HG03558 (cell line): ENCODE measurements around the gene OSBPL10.

Experiments
- ATAC-seq: cut with Tn5 transposase; IDR thresholded peaks from one replicate; pipeline ENCODE4 v1.9.1; 2021; ENCODE audit warnings: moderate number of reproducible peaks; ENCODE audit not compliant: unreplicated experiment; ENCODE audit errors: extremely low read depth

OSBPL10 gene

GRCh38 chr3:31960793-31961431 lies 20.1 kb downstream of the OSBPL10 start:
- no peak for ATAC-seq

GRCh38 chr3:31959951-31960792 lies 20.9 kb downstream of the OSBPL10 start:
- ATAC-seq, result no peak

GRCh38 chr3:31959251-31959650 lies 21.8 kb downstream of the OSBPL10 start:
- no peak for ATAC-seq

GRCh38 chr3:31958701-31959152 lies 22.3 kb downstream of the OSBPL10 start:
- no peak for ATAC-seq

GRCh38 chr3:31957106-31957505 lies 24.0 kb downstream of the OSBPL10 start:
- ATAC-seq, result no peak

GRCh38 chr3:31955581-31955980 lies 25.5 kb downstream of the OSBPL10 start:
- ATAC-seq, result no peak

- ATAC-seq, result no peak
Observed at GRCh38 chr3:31953636-31954035, 27.4 kb downstream of the OSBPL10 start.

GRCh38 chr3:31953091-31953490 lies 28.0 kb downstream of the OSBPL10 start:
- ATAC-seq, result no peak

- peak; percentile 81 for ATAC-seq
Observed at GRCh38 chr3:31952205-31952604, 28.9 kb downstream of the OSBPL10 start.

DNA sequence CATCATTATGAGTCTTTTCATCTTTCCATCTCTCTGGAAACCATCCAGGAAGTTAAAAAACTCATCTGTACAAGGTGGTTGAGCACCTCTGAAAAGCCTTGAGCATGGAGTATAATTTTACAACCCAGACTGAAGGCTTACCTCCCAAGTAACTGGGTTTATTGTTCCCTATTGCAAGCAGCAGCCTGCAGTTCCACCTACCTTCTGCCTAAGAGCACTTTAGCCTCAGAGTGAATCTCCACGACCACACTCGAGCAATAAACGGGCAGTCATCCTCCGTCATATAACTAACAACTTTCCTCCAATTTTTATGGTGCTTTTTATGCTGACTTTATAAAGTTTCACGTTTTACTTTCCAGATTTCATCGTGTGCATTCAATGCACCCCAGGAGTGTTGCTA lies 32.8 kb downstream of the OSBPL10 start:
- no peak for ATAC-seq

DNA sequence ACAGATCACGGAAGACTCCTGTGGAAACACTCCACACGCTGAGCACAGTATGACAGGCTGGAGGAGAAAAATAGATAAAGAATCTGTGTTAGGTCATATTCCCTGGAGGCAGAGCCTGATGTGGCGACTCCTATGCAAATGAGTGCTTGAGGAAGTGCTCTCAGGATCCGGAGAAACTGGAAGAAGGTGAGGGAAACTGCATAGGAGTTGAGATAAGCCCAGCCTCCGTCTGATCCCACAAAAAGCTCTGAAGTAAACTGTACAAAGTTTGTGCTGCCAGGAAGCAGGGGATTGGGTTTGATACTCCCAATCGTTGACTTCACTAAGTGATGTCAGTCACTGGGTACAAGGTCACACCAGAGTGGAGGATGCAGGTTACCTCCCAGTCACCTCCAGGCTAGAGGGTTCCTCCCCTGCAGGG lies 33.4 kb downstream of the OSBPL10 start:
- ATAC-seq, result no peak

- ATAC-seq, result no peak
Observed at GRCh38 chr3:31947162-31947561, 33.9 kb downstream of the OSBPL10 start.

DNA sequence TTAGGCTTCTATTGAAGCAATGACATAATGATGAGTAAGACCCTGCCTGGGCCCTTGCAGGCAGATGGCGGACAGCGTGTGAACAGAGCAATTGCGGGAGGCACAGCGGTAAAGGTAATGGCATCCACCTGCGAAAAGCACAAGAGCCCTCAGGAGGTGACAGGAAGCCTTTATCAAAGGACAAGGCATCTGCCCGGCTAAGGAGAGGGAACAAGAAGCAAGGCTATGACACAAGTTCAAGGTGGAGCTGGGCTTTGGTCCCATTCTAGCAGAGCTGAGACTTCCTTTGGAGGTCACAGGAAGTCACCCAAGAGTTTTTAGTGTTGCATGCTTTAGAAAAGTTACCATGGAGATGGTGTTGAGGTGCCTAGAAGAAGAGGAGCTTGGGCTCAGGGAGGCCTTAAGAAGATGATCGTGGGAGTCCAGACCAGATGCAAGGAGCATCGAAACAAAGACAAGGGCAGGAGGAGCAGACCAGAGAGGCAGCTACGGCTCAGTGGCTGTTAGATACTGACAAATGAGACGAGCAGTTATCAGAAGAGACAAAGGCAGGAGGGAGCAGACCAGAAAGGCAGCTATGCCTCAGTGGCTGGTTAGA lies 34.5 kb downstream of the OSBPL10 start:
- ATAC-seq, result no peak

DNA sequence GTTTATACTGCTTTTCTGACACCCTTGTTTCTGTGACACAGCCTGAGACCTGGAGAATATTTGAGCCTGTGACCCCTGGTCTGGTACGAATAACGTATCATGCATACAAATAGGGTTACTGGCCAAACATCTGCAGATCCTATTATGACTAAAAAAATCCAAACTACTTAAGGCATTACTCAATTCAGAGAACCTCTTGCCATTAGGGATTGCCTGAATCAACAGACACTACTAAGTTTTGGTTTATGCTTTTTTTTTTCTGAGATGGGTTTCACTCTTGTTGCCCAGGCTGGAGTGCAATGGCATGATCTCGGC lies 35.4 kb downstream of the OSBPL10 start:
- no peak for ATAC-seq

DNA sequence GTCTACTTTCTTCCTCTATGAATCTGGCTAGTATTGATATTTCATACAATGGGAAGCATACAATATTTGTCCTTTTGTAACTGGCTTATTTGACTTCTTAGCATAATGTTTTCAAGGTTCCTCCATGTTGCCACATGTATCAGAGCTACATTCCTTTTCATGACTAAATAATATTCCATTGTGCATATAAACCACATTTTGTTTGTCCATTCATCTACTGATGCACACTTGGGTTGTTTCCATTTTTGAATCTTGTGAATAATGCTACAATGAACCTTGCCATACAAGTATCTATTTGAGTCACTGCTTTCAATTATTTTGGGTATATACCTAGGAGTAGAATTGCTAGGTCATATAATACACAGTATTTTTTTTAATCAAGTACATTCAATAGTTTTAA lies 38.0 kb downstream of the OSBPL10 start:
- ATAC-seq, result no peak

DNA sequence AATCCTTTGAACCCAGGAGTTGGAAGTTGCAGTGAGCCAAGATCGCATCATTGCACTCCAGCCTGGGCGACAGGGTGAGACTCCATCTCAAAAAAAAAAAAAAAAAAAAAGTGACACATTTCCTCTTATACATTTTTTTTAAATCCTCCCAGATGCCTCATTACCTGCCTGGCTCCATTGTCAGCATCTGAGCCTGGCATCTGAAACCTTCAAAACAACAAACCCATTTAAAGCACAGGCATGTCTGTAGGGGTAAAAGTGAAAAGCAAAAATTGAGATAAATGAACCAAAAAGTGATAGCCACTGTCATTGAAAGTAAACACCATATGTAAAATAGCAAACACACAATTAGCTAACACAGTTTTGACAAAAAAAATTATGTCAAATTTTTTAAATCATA lies 38.6 kb downstream of the OSBPL10 start:
- ATAC-seq, result no peak

- ATAC-seq, result no peak
Observed at GRCh38 chr3:31937225-31937624, 43.8 kb downstream of the OSBPL10 start.

- no peak for ATAC-seq
Observed at GRCh38 chr3:31936420-31937060, 44.5 kb downstream of the OSBPL10 start.

- no peak for ATAC-seq
Observed at GRCh38 chr3:31934866-31935265, 46.2 kb downstream of the OSBPL10 start.

DNA sequence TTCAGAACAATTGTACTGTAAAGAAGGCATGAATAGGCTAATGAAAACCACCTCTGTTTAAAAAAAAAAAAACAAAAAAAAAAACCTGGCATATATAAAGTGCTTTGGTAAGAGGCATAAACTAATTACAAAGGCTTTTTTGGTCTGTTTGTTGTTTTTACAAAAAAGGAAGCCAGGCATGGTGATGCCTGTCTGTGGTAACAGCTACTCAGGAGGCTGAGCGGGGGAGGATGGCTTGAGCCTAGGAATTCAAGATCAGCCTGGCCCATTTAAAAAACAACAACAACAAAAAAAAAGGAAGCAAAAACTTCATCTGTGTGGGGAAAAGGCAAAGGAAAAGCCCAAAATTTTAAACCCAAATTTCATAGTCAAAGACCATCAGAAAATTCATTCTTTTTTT lies 47.0 kb downstream of the OSBPL10 start:
- no peak for ATAC-seq

DNA sequence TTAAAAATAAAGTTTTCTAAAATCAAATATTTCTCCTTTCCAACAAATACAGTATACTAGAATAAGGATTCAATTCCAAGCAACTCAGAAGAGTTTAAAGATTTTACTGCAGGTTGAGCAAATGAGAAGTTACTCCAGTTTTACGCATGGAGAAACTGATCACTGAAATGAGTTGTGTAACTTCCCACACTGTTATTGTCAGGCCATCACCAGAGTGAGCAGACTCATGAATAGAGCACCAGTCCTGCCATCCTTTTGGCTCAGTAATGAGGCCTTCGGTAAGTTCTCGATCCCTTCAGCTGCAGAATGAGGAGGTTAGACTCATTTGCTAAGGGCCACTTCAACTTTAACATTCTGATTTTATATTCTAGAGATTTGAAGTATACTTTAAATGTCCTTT lies 48.1 kb downstream of the OSBPL10 start:
- no peak for ATAC-seq
